Measurements from ENCODE around the gene GNAO1.

GRCh38 chr16:56275801-56276200 lies 84.5 kb downstream of the GNAO1 start:
- TF ChIP-seq YY1 (tag by site-specific recombination; IDR thresholded peaks at IDR 0.05) (no peak), REST (tag by site-specific recombination; IDR thresholded peaks at IDR 0.05) (no peak), ATF2 (tag by site-specific recombination; IDR thresholded peaks at IDR 0.05; ENCODE audit: low read depth) (no peak), ZNF311 (tag by site-specific recombination; IDR thresholded peaks at IDR 0.05; ENCODE audit: borderline replicate concordance) (no peak), RBAK (tag by site-specific recombination; IDR thresholded peaks at IDR 0.05) (no peak), PRDM1 (tag by site-specific recombination; IDR thresholded peaks at IDR 0.05) (no peak), ZNF112 (tag by site-specific recombination; IDR thresholded peaks at IDR 0.05) (no peak), MZF1 (tag by site-specific recombination; IDR thresholded peaks at IDR 0.05; ENCODE audit: borderline replicate concordance) (no peak), ELK4 (IDR thresholded peaks at IDR 0.05; ENCODE audit: borderline replicate concordance, low read depth, low read length) (no peak), CTCF (tag by site-specific recombination; IDR thresholded peaks at IDR 0.05) (no peak)

Measured in HEK293 (cell line).